Measurements from ENCODE around the gene FAM3C. TPM values are rescaled to one million over a fixed set of nuclear protein-coding genes. Genes with fewer than 3 reads are reported as not detected.
"Not testable (repeated sequence)": the region's sequence is repeated elsewhere in the genome, so short reads cannot be mapped to it uniquely, and the experiment has no call there.

Gene FAM3C
- polyA plus RNA-seq, 4 donors = 98.0 to 217 (median 156) TPM

GRCh38 chr7:121315170-121315569 is 80.9 kb downstream of the FAM3C start:
- 82 to 93% (median 87%) methylated on average over 2 to 3 of the region's 3 CpGs for WGBS, 3 donors
- DNase-seq; H3K9me3 ChIP-seq (ENCODE audit: control insufficient read depth in 2 of 2, insufficient read depth in 1 of 2, low read depth in 1 of 2, low read length in 1 of 2); H3K27ac ChIP-seq (ENCODE audit: low read depth in 1 of 3, low read length in 2 of 3); FAIRE-seq; H3K4me1 ChIP-seq (ENCODE audit: control insufficient read depth in 3 of 3, insufficient read depth in 2 of 3, low read depth in 1 of 3, low read length in 2 of 3); H3K36me3 ChIP-seq (ENCODE audit: control insufficient read depth in 3 of 3, insufficient read depth in 2 of 3, low read depth in 1 of 3, low read length in 3 of 3); H3K4me3 ChIP-seq (ENCODE audit: low read depth in 1 of 3, low read length in 3 of 3); H3K27me3 ChIP-seq (ENCODE audit: control insufficient read depth in 3 of 3, insufficient read depth in 3 of 3, low read length in 3 of 3): not testable (repeated sequence)

DNA sequence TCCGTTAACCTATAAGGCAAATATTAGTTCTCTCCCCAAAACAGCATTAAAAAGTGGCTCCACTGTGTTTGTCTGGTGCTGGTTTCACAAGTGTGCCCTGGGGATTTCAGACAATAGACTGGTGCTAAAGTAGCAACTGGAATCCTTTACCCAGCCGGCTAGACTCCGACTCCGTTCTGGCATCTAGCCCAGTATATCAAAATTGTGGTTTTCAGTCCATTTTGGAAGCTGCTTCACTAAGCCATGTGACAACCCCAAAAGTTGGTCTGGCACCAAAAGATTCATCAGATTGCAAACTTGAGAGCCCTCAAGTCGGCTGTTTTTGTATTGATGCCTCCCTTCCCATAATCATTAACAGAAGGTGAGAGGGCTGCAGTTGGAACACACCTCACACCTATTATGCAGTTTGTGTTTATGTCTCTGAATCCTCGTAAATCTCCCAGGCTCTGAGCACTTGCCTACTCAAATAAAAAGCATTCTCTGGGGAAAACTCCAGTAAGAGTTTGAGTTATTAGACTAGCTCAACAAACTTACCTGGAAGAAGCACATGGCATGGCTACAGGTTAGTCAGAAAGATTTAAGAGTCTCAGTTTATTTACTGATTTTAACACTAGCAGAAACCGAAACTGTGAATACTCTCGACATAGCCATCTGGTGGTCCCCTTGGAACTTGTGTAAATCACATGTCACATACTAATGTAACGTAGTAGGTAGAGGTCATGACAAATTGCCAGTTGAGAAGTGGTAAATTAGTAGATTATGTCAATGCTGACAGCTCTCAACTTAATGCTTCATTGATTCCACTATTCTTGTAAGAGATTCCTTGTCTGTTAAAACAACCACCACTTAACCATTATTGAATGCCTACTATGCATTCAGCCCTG is 82.1 kb downstream of the FAM3C start:
- Histone ChIP-seq H3K27me3 (ENCODE audit: control insufficient read depth in 3 of 3, insufficient read depth in 3 of 3, low read length in 3 of 3) (no peaks in the 10 kb centered on the region), H3K4me1 (ENCODE audit: control insufficient read depth in 3 of 3, insufficient read depth in 2 of 3, low read depth in 1 of 3, low read length in 2 of 3) (peaks cover 0 to 9% (median 3%) of the 10 kb centered on the region in 3 donors), H3K27ac (ENCODE audit: low read depth in 1 of 3, low read length in 2 of 3) (peak overlapping the region in 1 of 3 donors; percentile 50), H3K4me3 (ENCODE audit: low read depth in 1 of 3, low read length in 3 of 3) (peak overlapping the region in 1 of 3 donors; percentile 14), H3K9me3 (ENCODE audit: control insufficient read depth in 2 of 2, insufficient read depth in 1 of 2, low read depth in 1 of 2, low read length in 1 of 2) (no peaks in the 10 kb centered on the region), H3K36me3 (ENCODE audit: control insufficient read depth in 3 of 3, insufficient read depth in 2 of 3, low read depth in 1 of 3, low read length in 3 of 3) (no peaks in the 10 kb centered on the region)
- DNase-seq (peak; percentile 47 to 59), FAIRE-seq (no peak)
- WGBS, 3 donors = 9 to 37% (median 22%) methylated on average over 9 of the region's 9 CpGs

DNA sequence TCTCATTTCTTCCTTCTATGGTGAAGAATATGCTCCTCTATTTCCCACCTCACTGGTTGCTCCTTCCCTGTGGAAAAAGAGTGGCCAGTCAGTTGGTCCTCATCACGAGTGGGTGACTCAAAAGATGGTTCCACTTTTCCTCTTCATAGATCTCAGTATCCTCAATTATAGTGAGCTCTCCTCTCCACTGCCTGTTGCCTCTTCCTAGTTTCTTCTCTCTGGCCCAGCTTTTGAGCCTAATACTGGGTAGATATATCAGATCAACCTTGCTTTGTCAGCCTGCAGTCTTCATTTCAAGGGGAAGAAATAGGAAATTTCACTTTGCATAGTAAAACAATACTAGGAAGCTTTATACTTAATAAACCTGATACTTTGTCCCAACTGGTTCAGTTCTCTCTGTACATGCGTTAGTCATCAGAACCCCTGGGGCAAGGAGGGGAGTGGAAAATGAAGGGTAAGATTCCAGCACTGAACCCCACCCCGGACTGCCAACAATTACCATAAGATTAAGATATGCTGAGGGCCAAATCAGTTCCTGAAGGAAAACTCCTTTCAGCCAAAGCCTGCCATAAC is 82.8 kb downstream of the FAM3C start:
- no peak for FAIRE-seq
- no peaks in the 10 kb centered on the region for H3K27me3 ChIP-seq (ENCODE audit: control insufficient read depth in 3 of 3, insufficient read depth in 3 of 3, low read length in 3 of 3)
- H3K4me1 ChIP-seq (ENCODE audit: control insufficient read depth in 3 of 3, insufficient read depth in 2 of 3, low read depth in 1 of 3, low read length in 2 of 3) = peaks cover 0 to 9% (median 3%) of the 10 kb centered on the region in 3 donors
- no peaks in the 10 kb centered on the region for H3K9me3 ChIP-seq (ENCODE audit: control insufficient read depth in 2 of 2, insufficient read depth in 1 of 2, low read depth in 1 of 2, low read length in 1 of 2)
- H3K4me3 ChIP-seq (ENCODE audit: low read depth in 1 of 3, low read length in 3 of 3) = peak overlapping the region in 1 of 3 donors; percentile 14
- peak overlapping the region in 1 of 3 donors; percentile 50 for H3K27ac ChIP-seq (ENCODE audit: low read depth in 1 of 3, low read length in 2 of 3)
- DNase-seq = peak; percentile 56 to 69
- H3K36me3 ChIP-seq (ENCODE audit: control insufficient read depth in 3 of 3, insufficient read depth in 2 of 3, low read depth in 1 of 3, low read length in 3 of 3) = no peaks in the 10 kb centered on the region
- WGBS, 3 donors = 16 to 43% (median 32%) methylated on average over 3 of the region's 3 CpGs

DNA sequence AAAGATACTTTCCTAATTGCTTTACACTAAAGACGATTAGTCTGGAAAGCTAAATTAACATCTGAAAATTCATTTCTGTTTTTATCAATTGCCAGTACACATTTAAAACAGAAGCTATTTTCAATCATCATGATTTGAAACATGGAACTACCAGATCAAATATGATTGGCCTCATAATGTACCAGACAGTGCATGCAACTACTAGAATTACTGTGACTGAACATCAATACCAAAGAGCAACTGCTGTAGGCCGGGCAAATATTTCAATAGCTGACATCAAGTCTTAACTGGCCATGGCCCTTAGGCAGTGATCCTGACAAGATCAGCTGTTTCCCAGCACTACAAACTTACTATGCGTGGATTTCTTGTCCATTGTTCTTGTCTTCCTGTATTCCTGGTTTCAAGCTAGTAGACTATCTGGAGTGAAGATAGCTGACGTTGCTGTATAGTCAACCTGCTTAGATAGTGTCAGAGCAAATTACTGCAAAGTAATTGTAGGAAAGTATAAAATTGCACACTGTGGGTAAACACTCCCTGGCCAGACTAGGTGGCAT is 89.0 kb downstream of the FAM3C start:
- 63 to 79% (median 69%) methylated on average over 4 of the region's 4 CpGs for WGBS, 3 donors
- FAIRE-seq = no peak
- no peaks in the 10 kb centered on the region for H3K4me1 ChIP-seq (ENCODE audit: control insufficient read depth in 3 of 3, insufficient read depth in 2 of 3, low read depth in 1 of 3, low read length in 2 of 3)
- H3K9me3 ChIP-seq (ENCODE audit: control insufficient read depth in 2 of 2, insufficient read depth in 1 of 2, low read depth in 1 of 2, low read length in 1 of 2) = no peaks in the 10 kb centered on the region
- peaks cover 0 to 1% (median 0%) of the 10 kb centered on the region in 3 donors for H3K27me3 ChIP-seq (ENCODE audit: control insufficient read depth in 3 of 3, insufficient read depth in 3 of 3, low read length in 3 of 3)
- no peak overlapping the region for H3K4me3 ChIP-seq (ENCODE audit: low read depth in 1 of 3, low read length in 3 of 3)
- H3K36me3 ChIP-seq (ENCODE audit: control insufficient read depth in 3 of 3, insufficient read depth in 2 of 3, low read depth in 1 of 3, low read length in 3 of 3) = no peaks in the 10 kb centered on the region
- DNase-seq = no peak
- no peak overlapping the region for H3K27ac ChIP-seq (ENCODE audit: low read depth in 1 of 3, low read length in 2 of 3)

GRCh38 chr7:121306565-121306964 is 89.5 kb downstream of the FAM3C start:
- no peak for FAIRE-seq
- 48 to 50% (median 49%) methylated on average over 3 of the region's 3 CpGs for WGBS, 3 donors

GRCh38 chr7:121305109-121305508 is 91.0 kb downstream of the FAM3C start:
- Histone ChIP-seq H3K4me1 (ENCODE audit: control insufficient read depth in 3 of 3, insufficient read depth in 2 of 3, low read depth in 1 of 3, low read length in 2 of 3) (no peaks in the 10 kb centered on the region), H3K36me3 (ENCODE audit: control insufficient read depth in 3 of 3, insufficient read depth in 2 of 3, low read depth in 1 of 3, low read length in 3 of 3) (no peaks in the 10 kb centered on the region), H3K27ac (ENCODE audit: low read depth in 1 of 3, low read length in 2 of 3) (no peak overlapping the region), H3K27me3 (ENCODE audit: control insufficient read depth in 3 of 3, insufficient read depth in 3 of 3, low read length in 3 of 3) (peaks cover 0 to 1% (median 0%) of the 10 kb centered on the region in 3 donors), H3K9me3 (ENCODE audit: control insufficient read depth in 2 of 2, insufficient read depth in 1 of 2, low read depth in 1 of 2, low read length in 1 of 2) (no peaks in the 10 kb centered on the region), H3K4me3 (ENCODE audit: low read depth in 1 of 3, low read length in 3 of 3) (no peak overlapping the region)
- DNase-seq = no peak
- FAIRE-seq = no peak
- 68 to 75% (median 72%) methylated on average over 3 of the region's 3 CpGs for WGBS, 3 donors

More at GRCh38 chr7:121306565-121306964, 89.5 kb downstream of the FAM3C start:
- no peak for DNase-seq
- H3K4me1 ChIP-seq (ENCODE audit: control insufficient read depth in 3 of 3, insufficient read depth in 2 of 3, low read depth in 1 of 3, low read length in 2 of 3) = no peaks in the 10 kb centered on the region
- H3K36me3 ChIP-seq (ENCODE audit: control insufficient read depth in 3 of 3, insufficient read depth in 2 of 3, low read depth in 1 of 3, low read length in 3 of 3) = no peaks in the 10 kb centered on the region
- no peak overlapping the region for H3K4me3 ChIP-seq (ENCODE audit: low read depth in 1 of 3, low read length in 3 of 3)
- H3K27ac ChIP-seq (ENCODE audit: low read depth in 1 of 3, low read length in 2 of 3) = no peak overlapping the region
- H3K9me3 ChIP-seq (ENCODE audit: control insufficient read depth in 2 of 2, insufficient read depth in 1 of 2, low read depth in 1 of 2, low read length in 1 of 2) = no peaks in the 10 kb centered on the region
- peaks cover 0 to 1% (median 0%) of the 10 kb centered on the region in 3 donors for H3K27me3 ChIP-seq (ENCODE audit: control insufficient read depth in 3 of 3, insufficient read depth in 3 of 3, low read length in 3 of 3)

DNA sequence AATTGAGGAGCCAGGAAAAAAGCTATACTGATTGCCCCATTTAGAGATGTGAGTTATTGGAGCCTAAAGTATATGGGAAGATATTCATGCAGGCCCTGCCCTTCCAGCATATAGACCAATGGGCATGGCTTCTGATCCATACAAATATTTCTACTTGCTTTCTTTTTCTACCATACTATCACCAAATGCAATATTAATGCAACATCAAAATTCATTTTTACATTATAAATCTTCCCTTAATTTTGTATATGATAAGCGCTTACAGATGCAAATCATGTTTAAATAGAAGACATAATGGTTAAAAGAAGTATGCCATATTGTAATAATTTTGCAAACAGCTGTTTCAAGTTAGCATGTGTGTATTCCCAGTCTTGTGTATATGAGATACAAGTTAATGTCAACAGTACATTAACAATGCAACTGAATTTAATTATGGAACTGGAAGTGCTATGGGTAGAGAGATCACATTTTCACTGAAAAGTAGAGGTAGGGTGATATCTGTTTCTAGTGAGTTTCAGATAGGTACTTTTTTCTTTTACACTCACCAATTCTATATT is 91.9 kb downstream of the FAM3C start:
- DNase-seq (no peak), FAIRE-seq (no peak)
- H3K9me3 ChIP-seq (ENCODE audit: control insufficient read depth in 2 of 2, insufficient read depth in 1 of 2, low read depth in 1 of 2, low read length in 1 of 2) = no peaks in the 10 kb centered on the region
- H3K27ac ChIP-seq (ENCODE audit: low read depth in 1 of 3, low read length in 2 of 3) = no peak overlapping the region
- H3K27me3 ChIP-seq (ENCODE audit: control insufficient read depth in 3 of 3, insufficient read depth in 3 of 3, low read length in 3 of 3) = peaks cover 0 to 1% (median 0%) of the 10 kb centered on the region in 3 donors
- no peaks in the 10 kb centered on the region for H3K4me1 ChIP-seq (ENCODE audit: control insufficient read depth in 3 of 3, insufficient read depth in 2 of 3, low read depth in 1 of 3, low read length in 2 of 3)
- H3K4me3 ChIP-seq (ENCODE audit: low read depth in 1 of 3, low read length in 3 of 3) = no peak overlapping the region
- no peaks in the 10 kb centered on the region for H3K36me3 ChIP-seq (ENCODE audit: control insufficient read depth in 3 of 3, insufficient read depth in 2 of 3, low read depth in 1 of 3, low read length in 3 of 3)
- 77 to 98% (median 92%) methylated on average over 1 of the region's 1 CpG for WGBS, 3 donors

DNA sequence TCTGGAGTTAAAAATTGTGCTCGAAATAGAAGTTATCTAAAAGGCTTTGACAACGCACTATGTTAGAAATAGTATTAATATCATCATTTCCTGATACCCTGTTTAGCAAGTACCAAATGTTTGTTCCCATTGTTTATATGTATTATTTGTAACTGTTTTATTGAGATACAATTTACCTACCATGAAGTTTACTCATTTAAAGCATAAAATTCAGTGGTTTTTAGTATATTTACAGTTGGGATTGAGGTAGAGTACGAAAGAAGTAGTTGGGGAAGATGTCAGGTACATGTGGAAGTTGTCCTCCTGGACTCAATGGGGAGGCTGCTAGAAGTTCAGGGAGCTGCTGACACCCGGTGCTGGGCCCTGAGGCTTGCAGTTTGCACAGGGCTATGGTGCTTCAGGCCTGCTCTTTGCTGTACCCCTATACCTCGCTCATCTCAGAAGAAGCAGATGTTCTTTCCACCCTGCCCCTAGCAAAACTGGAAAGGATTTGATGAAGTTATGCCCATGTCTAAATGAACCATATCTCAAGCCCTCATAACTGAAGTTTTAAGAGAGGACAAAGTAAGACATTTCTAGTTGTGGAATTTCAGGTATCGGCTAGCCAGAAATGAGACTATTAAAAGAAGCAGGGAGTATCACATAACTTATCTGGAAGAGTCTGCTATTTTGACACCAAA is 92.5 kb downstream of the FAM3C start:
- no peak for FAIRE-seq
- 89 to 94% (median 92%) methylated on average over 6 of the region's 6 CpGs for WGBS, 3 donors

More for the DNA sequence above, 92.5 kb downstream of the FAM3C start:
- DNase-seq = no peak
- Histone ChIP-seq H3K27me3 (ENCODE audit: control insufficient read depth in 3 of 3, insufficient read depth in 3 of 3, low read length in 3 of 3) (peaks cover 0 to 1% (median 0%) of the 10 kb centered on the region in 3 donors), H3K9me3 (ENCODE audit: control insufficient read depth in 2 of 2, insufficient read depth in 1 of 2, low read depth in 1 of 2, low read length in 1 of 2) (no peaks in the 10 kb centered on the region), H3K36me3 (ENCODE audit: control insufficient read depth in 3 of 3, insufficient read depth in 2 of 3, low read depth in 1 of 3, low read length in 3 of 3) (no peaks in the 10 kb centered on the region), H3K27ac (ENCODE audit: low read depth in 1 of 3, low read length in 2 of 3) (no peak overlapping the region), H3K4me3 (ENCODE audit: low read depth in 1 of 3, low read length in 3 of 3) (no peak overlapping the region), H3K4me1 (ENCODE audit: control insufficient read depth in 3 of 3, insufficient read depth in 2 of 3, low read depth in 1 of 3, low read length in 2 of 3) (no peaks in the 10 kb centered on the region)

Data from small intestine (tissue), 7 donors.